IMR-90 (cell line): ENCODE data around the gene SORL1. TPM values are rescaled to one million over a fixed set of nuclear protein-coding genes. Genes with fewer than 3 reads are reported as not detected.

Experiments
- ATAC-seq: fragments of 200-7000 bp; cut with Tn5 transposase; 2 replicates; pipeline ENCODE4 v1.9.1; 2020; ENCODE audit warnings: low read depth, mild to moderate bottlenecking, moderate library complexity
- BruUV-seq: library from RNA; stranded (reverse); fragments of 400-500 nt; replicated peaks from 2 replicates; lab custom pipeline; 2021; lab: Mats Ljungman, UMichigan
- CTCF ChIA-PET: fragments of 300-600 bp; formaldehyde crosslinking; extraction: SDS; loops from one replicate; lab custom pipeline; 2021; ENCODE audit warnings: antibody characterized with exemption; lab: Yijun Ruan, JAX
- POLR2A ChIA-PET: fragments of 300-600 bp; sonication (Branson Sonifier 250); formaldehyde crosslinking; loops from one replicate; lab custom pipeline; 2022; ENCODE audit warnings: antibody characterized with exemption; ENCODE audit not compliant: unreplicated experiment; lab: Charles Lee
- DNase-seq: peaks from one replicate; pipeline ENCODE4 v3.0.0; 2013
- H2AFZ ChIP-seq: replicated peaks from 2 replicates; pipeline ENCODE3; 2013; ENCODE audit warnings: low read length, mild to moderate bottlenecking; ENCODE audit not compliant: poor library complexity
- H2AK5ac ChIP-seq: 2 replicates; pipeline ENCODE4 v1.6.1; 2013; ENCODE audit warnings: low read depth, low read length, inconsistent platforms
- H2AK9ac ChIP-seq: replicated peaks from 2 replicates; pipeline ENCODE3; 2013; ENCODE audit warnings: mild to moderate bottlenecking, low read depth, low read length, moderate library complexity; ENCODE audit not compliant: poor library complexity
- H2BK120ac ChIP-seq: 2 replicates; pipeline ENCODE4 v1.6.1; 2013; ENCODE audit warnings: low read depth, low read length, inconsistent platforms
- H2BK15ac ChIP-seq: 3 replicates; pipeline ENCODE4 v1.6.1; 2013; ENCODE audit warnings: low read depth, low read length, inconsistent platforms
- H2BK20ac ChIP-seq: 2 replicates; pipeline ENCODE4 v1.6.1; 2013; ENCODE audit warnings: low read depth, mild to moderate bottlenecking, inconsistent platforms, low read length, moderate library complexity
- H2BK5ac ChIP-seq: 2 replicates; pipeline ENCODE4 v1.6.1; 2013; ENCODE audit warnings: mild to moderate bottlenecking, low read depth, low read length, inconsistent platforms; ENCODE audit not compliant: poor library complexity, severe bottlenecking
- H3K14ac ChIP-seq: replicated peaks from 2 replicates; pipeline ENCODE4 v1.6.1; 2013; ENCODE audit warnings: low read depth, low read length, inconsistent platforms
- H3K18ac ChIP-seq: 2 replicates; pipeline ENCODE4 v1.6.1; 2013; ENCODE audit warnings: low read depth, low read length, control low read depth
- H3K23ac ChIP-seq: 2 replicates; pipeline ENCODE4 v1.6.1; 2013; ENCODE audit warnings: low read depth, low read length, inconsistent platforms
- H3K27ac ChIP-seq: 2 replicates; pipeline ENCODE4 v1.5.1; 2013; ENCODE audit warnings: mild to moderate bottlenecking, control low read depth, low read length; ENCODE audit not compliant: insufficient read depth
- H3K27me3 ChIP-seq: 2 replicates; pipeline ENCODE4 v1.6.1; 2013; ENCODE audit warnings: low read length; ENCODE audit not compliant: control insufficient read depth, insufficient read depth
- H3K36me3 ChIP-seq: 2 replicates; pipeline ENCODE4 v1.6.1; 2013; ENCODE audit warnings: low read length, mixed read lengths; ENCODE audit not compliant: control insufficient read depth, insufficient read depth
- H3K4ac ChIP-seq: 2 replicates; pipeline ENCODE4 v1.6.1; 2013; ENCODE audit warnings: low read depth, low read length, inconsistent platforms
- H3K4me1 ChIP-seq: 2 replicates; pipeline ENCODE4 v1.6.1; 2013; ENCODE audit warnings: low read length, mixed read lengths; ENCODE audit not compliant: control insufficient read depth, insufficient read depth
- H3K4me2 ChIP-seq: 2 replicates; pipeline ENCODE4 v1.6.1; 2013; ENCODE audit warnings: low read depth, mild to moderate bottlenecking, control low read depth, low read length, moderate library complexity
- H3K4me3 ChIP-seq: 2 replicates; pipeline ENCODE4 v1.5.1; 2013; ENCODE audit warnings: low read depth, mild to moderate bottlenecking, control low read depth, low read length, moderate library complexity; ENCODE audit not compliant: insufficient read depth
- H3K56ac ChIP-seq: 2 replicates; pipeline ENCODE4 v1.6.1; 2013; ENCODE audit warnings: low read length, inconsistent platforms; ENCODE audit not compliant: insufficient read depth; ENCODE audit errors: extremely low read depth
- H3K79me1 ChIP-seq, 2 experiments: 2 replicates each; pipeline ENCODE4 v1.6.1; 2013; ENCODE audit warnings: low read length in 2 of 2, inconsistent platforms in 1 of 2, low read depth in 1 of 2
- H3K9ac ChIP-seq: 2 replicates; pipeline ENCODE4 v1.6.1; 2013; ENCODE audit warnings: low read depth, low read length, control low read depth
- H3K9me1 ChIP-seq: 2 replicates; pipeline ENCODE4 v1.6.1; 2013; ENCODE audit warnings: low read length, inconsistent platforms; ENCODE audit not compliant: insufficient read depth
- H3K9me3 ChIP-seq: 2 replicates; pipeline ENCODE4 v1.6.1; 2013; ENCODE audit warnings: low read length; ENCODE audit not compliant: control insufficient read depth, insufficient read depth
- H4K20me1 ChIP-seq: 2 replicates; pipeline ENCODE4 v1.6.1; 2013; ENCODE audit warnings: low read length, inconsistent platforms; ENCODE audit not compliant: insufficient read depth
- H4K5ac ChIP-seq: 2 replicates; pipeline ENCODE4 v1.6.1; 2013; ENCODE audit warnings: mild to moderate bottlenecking, low read depth, low read length, control low read depth
- H4K8ac ChIP-seq, 2 experiments: 2 replicates each; pipeline ENCODE4 v1.6.1; 2013; ENCODE audit warnings: low read depth in 2 of 2, low read length in 2 of 2, control low read depth in 1 of 2, inconsistent platforms in 1 of 2
- H4K91ac ChIP-seq: 2 replicates; pipeline ENCODE4 v1.6.1; 2013; ENCODE audit warnings: low read depth, low read length, inconsistent platforms; ENCODE audit not compliant: insufficient read depth
- CEBPB ChIP-seq: IDR thresholded peaks from 2 replicates; pipeline ENCODE4 v1.6.1; 2012; ENCODE audit warnings: low read depth, low read length, improper control_type of control experiment
- CHD1 ChIP-seq: IDR thresholded peaks from 2 replicates; pipeline ENCODE4 v1.6.1; 2012; ENCODE audit warnings: low read depth, low read length, improper control_type of control experiment
- MAZ ChIP-seq: IDR thresholded peaks from 2 replicates; pipeline ENCODE4 v1.6.1; 2012; ENCODE audit warnings: low read depth, mild to moderate bottlenecking, low read length, improper control_type of control experiment, moderate library complexity, borderline replicate concordance
- MXI1 ChIP-seq: IDR thresholded peaks from 2 replicates; pipeline ENCODE4 v1.6.1; 2012; ENCODE audit warnings: low read depth, mild to moderate bottlenecking, low read length, moderate library complexity, borderline replicate concordance
- POLR2A ChIP-seq: IDR thresholded peaks from 2 replicates; pipeline ENCODE4 v1.6.1; 2012; ENCODE audit warnings: mild to moderate bottlenecking, low read depth, low read length
- RAD21 ChIP-seq: IDR thresholded peaks from 2 replicates; pipeline ENCODE4 v1.6.1; 2012; ENCODE audit warnings: low read length, improper control_type of control experiment
- RCOR1 ChIP-seq: IDR thresholded peaks from 2 replicates; pipeline ENCODE4 v1.6.1; 2012; ENCODE audit warnings: mild to moderate bottlenecking, low read length, improper control_type of control experiment; ENCODE audit not compliant: insufficient replicate concordance
- USF2 ChIP-seq: fragments of 150-350 bp; IDR thresholded peaks from 2 replicates; pipeline ENCODE4 v1.6.1; 2017; ENCODE audit warnings: mild to moderate bottlenecking, antibody characterized with exemption, low read length, low read depth
- WGBS, 2 experiments: methylation state at CpG; one replicate each; pipeline versions ENCODE4 v1.1.5 to v1.1.7; 2013; ENCODE audit warnings: missing lambda C conversion rate in 2 of 2; ENCODE audit not compliant: insufficient read length in 1 of 2; ENCODE audit errors: extremely low coverage in 2 of 2; 5-methylcytosine and 5-hydroxymethylcytosine counted together
- dilution Hi-C: fragments of 300-500 bp; cut with HindIII; formaldehyde crosslinking; loops from one replicate; pipeline ENCODE4 v1.14.3; 2018; ENCODE audit warnings: low sequenced_read_pairs; ENCODE audit not compliant: unreplicated experiment
- in situ Hi-C: fragments of 300-500 bp; cut with MboI; formaldehyde crosslinking; loops from 3 replicates; pipeline ENCODE4 v1.14.3; 2019; ENCODE audit warnings: low sequenced_read_pairs, inconsistent platforms, mixed read lengths
- intact Hi-C: fragments of 100-400 bp; cut with micrococcal nuclease; formaldehyde crosslinking; loops from 2 replicates; pipeline ENCODE4 v1.10.0; 2022
- polyA plus RNA-seq, 3 experiments: library from polyadenylated mRNA; depleted of rRNA; stranded (reverse); fragments of >200 nt; gene quantifications; 2 replicates each; pipeline ENCODE4 v1.2.3, GENCODE V29; 2012; ENCODE audit warnings: low replicate concordance in 1 of 3
- total RNA-seq: library from RNA; depleted of rRNA; stranded (reverse); fragments of >200 nt; gene quantifications from 2 replicates; pipeline ENCODE4 v1.2.3, GENCODE V29; 2012

Gene SORL1
- total and polyA plus RNA-seq, 2 of the 4 experiments (the other 2 are of a cell fraction): 1.0 to 2.0 TPM

GRCh38 chr11:121603316-121603715, 151.2 kb downstream of the SORL1 start:
- Histone ChIP-seq H3K14ac (no peak overlapping the region), H3K79me1 (no peaks in the 10 kb centered on the region), H2AK9ac (no peak overlapping the region), H3K23ac (no peak overlapping the region), H3K4me1 (peaks cover 4% of the 10 kb centered on the region; the same call in 1 of the 2 replicates), H3K27ac (no peak overlapping the region), H3K4me3 (no peak overlapping the region), H3K18ac (no peak overlapping the region; the same call in 1 of the 2 replicates), H2AFZ (no peak overlapping the region), H3K4ac (no peak overlapping the region), H2BK120ac (no peak overlapping the region), H3K9me3 (no peaks in the 10 kb centered on the region), H2BK20ac (no peak overlapping the region), H3K36me3 (peaks cover 2% of the 10 kb centered on the region; the same call in 1 of the 2 replicates), H2BK5ac (no peak overlapping the region), H3K56ac (no peak overlapping the region), H2AK5ac (no peak overlapping the region), H4K5ac (peak overlapping the region; percentile 28; the same call in 1 of the 2 replicates), H3K27me3 (no peaks in the 10 kb centered on the region), H4K91ac (no peak overlapping the region), H4K8ac (peak overlapping the region in 1 of 2 experiments; percentile 16; a peak in 1 of 4 replicates), H3K4me2 (no peak overlapping the region), H3K9me1 (no peaks in the 10 kb centered on the region), H4K20me1 (no peaks in the 10 kb centered on the region), H2BK15ac (no peak overlapping the region), H3K9ac (no peak overlapping the region)
- in situ Hi-C loops (no loop called here), intact Hi-C loops (no loop called here), dilution Hi-C loops (no loop called here)
- ChIA-PET CTCF (no interaction called here), POLR2A (no interaction called here)
- no TSS peak for BruUV-seq
- DNase-seq (no peak), ATAC-seq (0 out of 2 replicates have a peak, but pooled peaks have one; percentile 27)
- 90% methylated on average over 2 of the region's 2 CpGs; no CpG with 5 or more reads in 1 of the 2 experiments for WGBS, 2 experiments
- no peak for TF ChIP-seq CEBPB
- no peak for TF ChIP-seq USF2
- no peak for TF ChIP-seq RCOR1
- no peak for TF ChIP-seq MXI1
- no peak for TF ChIP-seq CHD1
- TF ChIP-seq MAZ: no peak
- TF ChIP-seq RAD21: no peak
- TF ChIP-seq POLR2A: no peak
